ENCODE results near the gene TRAPPC11. TPM values are rescaled to one million over a fixed set of nuclear protein-coding genes. Genes with fewer than 3 reads are reported as not detected.

The TRAPPC11 gene
- total and polyA plus RNA-seq, 9 donors, result 21.2 to 52.7 (median 40.5) TPM

GRCh38 chr4:183659872-183660242 is 764 bp downstream of the TRAPPC11 start:
- no peak for DNase-seq
- 3 to 5% (median 4%) methylated on average over 10 of the region's 10 CpGs for WGBS, 3 donors
- TF ChIP-seq EP300 (IDR thresholded peaks at IDR 0.05), result no peak
- TF ChIP-seq POLR2A (IDR thresholded peaks at IDR 0.05), result no peak
- no peak for TF ChIP-seq CTCF (IDR thresholded peaks at IDR 0.05)
- H3K4me3 ChIP-seq, result peak overlapping the region; percentile 92
- peak overlapping the region in 1 of 2 donors; percentile 90 for H3K27ac ChIP-seq
- intact Hi-C loops (cut with DNase I), result loop anchor here in 2 of 4 donors (2.0 to 5.0 kb wide), 2 partner anchors 143 to 155 kb away; partner anchors contain the start of gene ING2 (in 1 of the 2)
- H3K9me3 ChIP-seq, result no peaks in the 10 kb centered on the region
- H3K27me3 ChIP-seq, result no peaks in the 10 kb centered on the region
- no peaks in the 10 kb centered on the region for H3K36me3 ChIP-seq
- peaks cover 3% of the 10 kb centered on the region for H3K4me1 ChIP-seq (ENCODE audit: insufficient read depth)

- Histone ChIP-seq H3K4me3 (no peak overlapping the region), H3K4me1 (ENCODE audit: insufficient read depth) (no peaks in the 10 kb centered on the region), H3K36me3 (no peaks in the 10 kb centered on the region), H3K9me3 (no peaks in the 10 kb centered on the region), H3K27ac (no peak overlapping the region), H3K27me3 (no peaks in the 10 kb centered on the region)
- DNase-seq, result no peak
- intact Hi-C loops (cut with DNase I), result no loop called here
- TF ChIP-seq EP300 (IDR thresholded peaks at IDR 0.05) (no peak), POLR2A (IDR thresholded peaks at IDR 0.05) (no peak), CTCF (IDR thresholded peaks at IDR 0.05) (no peak)
- 91 to 100% (median 96%) methylated on average over 1 of the region's 1 CpG for WGBS, 3 donors
These were observed 7.0 kb downstream of the TRAPPC11 start for GRCh38 chr4:183666088-183666487.

GRCh38 chr4:183670251-183670650 is 11.2 kb downstream of the TRAPPC11 start:
- H3K4me3 ChIP-seq, result no peak overlapping the region
- no peaks in the 10 kb centered on the region for H3K27me3 ChIP-seq
- H3K9me3 ChIP-seq, result no peaks in the 10 kb centered on the region
- H3K27ac ChIP-seq, result no peak overlapping the region
- WGBS, 3 donors, result 72 to 79% (median 73%) methylated on average over 3 of the region's 3 CpGs
- no peak for DNase-seq
- no peaks in the 10 kb centered on the region for H3K36me3 ChIP-seq
- H3K4me1 ChIP-seq (ENCODE audit: insufficient read depth), result no peaks in the 10 kb centered on the region
- intact Hi-C loops (cut with DNase I), result no loop called here
- TF ChIP-seq POLR2A (IDR thresholded peaks at IDR 0.05) (no peak), EP300 (IDR thresholded peaks at IDR 0.05) (no peak), CTCF (IDR thresholded peaks at IDR 0.05) (no peak)

GRCh38 chr4:183670960-183671555 is 12.0 kb downstream of the TRAPPC11 start:
- intact Hi-C loops (cut with DNase I), result no loop called here
- no peaks in the 10 kb centered on the region for H3K9me3 ChIP-seq
- DNase-seq, result no peak
- no peaks in the 10 kb centered on the region for H3K27me3 ChIP-seq
- H3K4me1 ChIP-seq (ENCODE audit: insufficient read depth), result no peaks in the 10 kb centered on the region
- no peak overlapping the region for H3K27ac ChIP-seq
- no peak overlapping the region for H3K4me3 ChIP-seq
- 86 to 89% (median 86%) methylated on average over 12 of the region's 12 CpGs for WGBS, 3 donors
- H3K36me3 ChIP-seq, result no peaks in the 10 kb centered on the region
- TF ChIP-seq EP300 (IDR thresholded peaks at IDR 0.05), result no peak
- TF ChIP-seq POLR2A (IDR thresholded peaks at IDR 0.05), result no peak
- no peak for TF ChIP-seq CTCF (IDR thresholded peaks at IDR 0.05)
